GM18499 (cell line): ENCODE measurements around the gene FAM149A.

Experiments used
- ATAC-seq: cut with Tn5 transposase; IDR thresholded peaks from one replicate; pipeline ENCODE4 v1.9.1; 2021; ENCODE audit warnings: moderate number of reproducible peaks; ENCODE audit not compliant: insufficient read depth, unreplicated experiment

FAM149A gene

DNA sequence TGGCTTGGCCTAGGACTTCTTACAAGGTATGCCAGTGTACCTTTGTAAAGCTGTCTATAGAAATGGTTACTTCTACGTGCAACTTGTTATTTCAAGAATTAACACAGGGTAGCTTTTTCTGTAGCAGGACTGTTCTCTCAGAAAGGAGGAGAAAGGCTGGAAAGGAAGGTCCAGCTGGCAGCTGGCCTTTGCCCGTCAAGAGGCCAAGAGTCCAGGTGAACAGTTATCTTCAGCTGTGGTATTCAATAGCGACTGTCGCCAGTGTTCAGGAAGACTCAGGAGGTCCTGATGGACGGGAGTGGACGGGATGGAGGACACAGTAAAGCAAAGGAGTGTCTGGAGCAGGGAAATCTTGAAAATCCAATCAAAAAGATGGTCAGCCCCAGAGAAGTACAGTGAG, 91.6 kb downstream of the FAM149A start:
- no peak for ATAC-seq

DNA sequence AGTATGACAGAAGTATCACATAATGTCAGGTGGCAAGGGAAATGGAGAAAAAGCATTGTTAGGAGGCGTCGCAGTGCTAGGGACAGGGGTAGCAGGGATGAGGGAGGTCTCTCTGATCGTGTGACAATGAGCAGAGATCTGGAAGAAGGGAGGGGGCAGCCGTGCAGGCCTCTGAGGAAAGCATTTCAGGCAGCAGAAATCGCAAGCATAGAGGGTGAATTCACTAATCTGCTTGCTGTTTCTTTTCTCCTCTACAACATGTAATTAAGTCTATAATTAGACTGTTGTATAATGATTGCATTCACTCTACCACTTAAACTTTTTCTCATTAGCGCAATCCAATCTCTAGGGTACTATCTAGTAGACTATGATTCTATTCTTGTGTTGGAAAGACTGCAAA, 96.0 kb downstream of the FAM149A start:
- ATAC-seq = no peak

DNA sequence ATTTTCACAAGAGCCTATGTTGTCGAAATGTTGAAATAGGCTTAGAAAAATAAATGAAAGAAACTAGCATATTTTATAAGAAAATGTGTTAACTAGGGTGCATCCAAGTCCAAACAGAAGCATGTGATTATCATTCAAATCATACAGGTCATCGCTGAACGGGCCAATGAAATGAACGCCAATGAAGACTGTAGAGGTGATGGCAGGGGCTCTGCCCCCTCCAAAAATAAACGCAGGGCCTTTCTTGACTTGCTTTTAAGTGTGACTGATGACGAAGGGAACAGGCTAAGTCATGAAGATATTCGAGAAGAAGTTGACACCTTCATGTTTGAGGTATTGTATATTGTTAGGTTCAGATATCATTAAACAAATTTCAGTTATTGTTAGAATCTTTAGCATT, 96.5 kb downstream of the FAM149A start:
- ATAC-seq = no peak

DNA sequence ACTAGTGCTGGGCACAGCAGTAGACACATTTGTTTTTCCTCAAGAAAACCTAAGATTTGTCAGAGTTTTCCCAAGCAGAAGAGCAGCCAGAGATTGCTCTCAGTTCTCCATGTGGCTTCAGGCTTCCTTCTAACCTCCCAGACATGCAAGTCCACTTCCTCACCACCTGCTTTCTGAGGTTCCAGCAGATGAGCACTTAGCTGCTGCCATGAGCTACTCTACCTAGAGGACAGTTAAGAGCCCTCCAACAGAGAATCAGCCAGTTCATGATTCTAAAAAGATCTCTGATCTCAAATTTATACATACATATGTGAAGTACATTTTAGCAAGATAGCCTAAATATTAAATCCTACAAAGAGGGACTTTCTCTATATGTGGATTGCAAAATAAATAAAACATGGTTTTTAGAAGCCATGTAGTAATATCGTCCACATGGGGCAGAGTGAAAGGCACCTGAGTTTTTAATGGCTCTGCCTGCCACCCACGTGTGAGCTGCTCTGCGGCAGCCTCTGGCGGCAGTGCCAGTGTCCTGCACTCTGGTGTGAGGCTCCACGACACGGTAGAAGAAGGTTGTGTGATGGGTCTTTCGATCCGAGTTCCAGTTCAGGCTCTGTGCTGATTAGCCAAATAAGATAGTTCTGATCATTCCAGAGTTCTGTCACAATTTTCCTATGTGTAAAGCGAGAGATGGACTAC, 97.2 kb downstream of the FAM149A start:
- ATAC-seq = peak; percentile 96

DNA sequence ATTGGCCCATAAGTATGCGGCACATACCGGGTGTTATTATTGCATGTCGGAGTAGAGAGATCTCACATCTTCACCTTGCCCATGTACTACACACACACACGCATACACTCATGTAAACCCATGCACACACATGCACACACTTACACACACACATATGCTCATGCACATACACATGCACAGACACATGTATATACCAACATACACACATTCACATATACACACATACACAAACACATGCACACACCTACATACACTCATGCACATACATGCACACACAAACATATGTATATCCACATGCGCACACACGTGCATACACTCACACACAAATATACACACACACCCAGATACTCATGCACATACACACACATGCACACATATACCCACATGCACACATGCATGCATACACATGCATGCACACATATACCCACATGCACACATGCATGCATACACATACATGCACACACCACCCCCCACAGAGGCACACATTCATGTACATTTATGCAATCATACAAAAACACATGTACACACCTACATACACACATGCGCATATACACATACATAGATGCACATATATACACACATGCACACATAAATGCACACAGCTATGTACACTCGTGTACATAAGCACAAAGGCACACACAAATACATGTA, 98.1 kb downstream of the FAM149A start:
- no peak for ATAC-seq

DNA sequence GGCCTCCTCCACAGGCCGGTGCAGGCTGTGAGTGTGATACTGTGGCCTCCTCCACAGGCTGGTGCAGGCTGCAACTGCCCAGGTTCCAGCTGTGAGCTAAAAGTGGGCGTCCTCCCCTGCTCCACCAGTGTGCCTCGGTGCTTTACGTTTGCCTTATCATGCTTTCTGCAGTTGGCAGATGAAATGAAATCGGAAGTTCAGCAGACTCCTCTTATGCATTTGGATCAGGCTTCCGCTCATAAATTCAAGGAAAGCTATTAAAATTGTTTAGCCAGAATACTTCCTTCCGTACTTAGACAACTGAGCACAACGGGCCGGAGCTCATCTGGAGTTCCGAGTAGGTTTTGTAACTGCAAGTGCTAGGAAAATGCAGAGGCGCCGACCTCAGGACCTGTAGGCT, 98.9 kb downstream of the FAM149A start:
- no peak for ATAC-seq

DNA sequence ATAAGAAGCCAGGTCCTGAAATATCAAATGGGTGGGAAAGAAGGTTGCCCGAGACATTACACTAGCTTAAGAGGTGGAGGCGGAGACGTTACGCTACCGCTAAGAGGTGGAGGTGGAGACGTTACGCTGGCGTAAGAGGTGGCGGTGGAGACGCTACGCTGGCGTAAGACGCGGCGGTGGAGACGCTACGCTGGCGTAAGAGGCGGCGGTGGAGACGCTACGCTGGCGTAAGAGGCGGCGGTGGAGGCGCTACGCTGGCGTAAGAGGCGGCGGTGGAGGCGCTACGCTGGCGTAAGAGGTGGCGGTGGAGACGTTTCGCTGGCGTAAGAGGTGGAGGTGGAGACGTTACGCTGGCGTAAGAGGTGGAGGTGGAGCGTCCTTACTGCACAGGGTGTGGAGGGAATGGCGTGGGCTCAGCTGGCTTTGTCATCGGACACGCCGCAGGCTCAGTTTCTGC, 99.6 kb downstream of the FAM149A start:
- ATAC-seq = peak; percentile 38

DNA sequence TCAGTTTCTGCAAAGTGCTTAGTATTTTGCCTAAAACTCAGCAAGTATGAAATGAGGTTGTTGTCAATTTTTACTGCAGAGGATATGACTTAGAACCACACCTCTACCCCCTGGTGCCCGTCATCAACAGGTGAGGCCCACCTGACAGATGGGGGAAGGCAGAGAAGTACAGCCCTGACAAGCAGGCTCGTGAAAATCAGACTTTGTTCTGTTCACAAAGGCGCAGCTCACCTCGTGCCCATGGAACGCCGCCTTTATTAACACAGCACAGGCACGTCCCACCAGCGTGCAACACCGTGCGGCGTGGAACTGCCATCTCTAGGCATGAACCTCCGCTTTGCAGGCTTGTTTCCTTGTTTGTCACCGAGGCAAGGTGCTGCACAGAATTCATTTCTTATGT, 100.2 kb downstream of the FAM149A start:
- ATAC-seq = no peak

DNA sequence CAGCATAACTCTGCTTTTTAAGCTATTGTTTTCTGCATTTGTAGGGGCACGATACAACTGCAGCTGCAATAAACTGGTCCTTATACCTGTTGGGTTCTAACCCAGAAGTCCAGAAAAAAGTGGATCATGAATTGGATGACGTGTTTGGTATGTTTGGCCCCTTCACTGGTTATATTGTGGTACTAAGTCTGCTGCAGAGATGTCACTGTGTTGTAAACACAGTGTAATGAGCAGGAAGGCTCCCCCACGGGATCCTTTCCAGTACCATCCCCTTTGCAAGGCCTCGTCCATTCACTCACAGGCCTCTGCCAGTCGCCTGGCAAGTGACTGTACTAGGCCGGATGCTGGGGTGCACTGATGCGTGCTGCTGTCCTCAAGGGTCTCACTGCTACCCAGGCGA, 100.7 kb downstream of the FAM149A start:
- no peak for ATAC-seq

DNA sequence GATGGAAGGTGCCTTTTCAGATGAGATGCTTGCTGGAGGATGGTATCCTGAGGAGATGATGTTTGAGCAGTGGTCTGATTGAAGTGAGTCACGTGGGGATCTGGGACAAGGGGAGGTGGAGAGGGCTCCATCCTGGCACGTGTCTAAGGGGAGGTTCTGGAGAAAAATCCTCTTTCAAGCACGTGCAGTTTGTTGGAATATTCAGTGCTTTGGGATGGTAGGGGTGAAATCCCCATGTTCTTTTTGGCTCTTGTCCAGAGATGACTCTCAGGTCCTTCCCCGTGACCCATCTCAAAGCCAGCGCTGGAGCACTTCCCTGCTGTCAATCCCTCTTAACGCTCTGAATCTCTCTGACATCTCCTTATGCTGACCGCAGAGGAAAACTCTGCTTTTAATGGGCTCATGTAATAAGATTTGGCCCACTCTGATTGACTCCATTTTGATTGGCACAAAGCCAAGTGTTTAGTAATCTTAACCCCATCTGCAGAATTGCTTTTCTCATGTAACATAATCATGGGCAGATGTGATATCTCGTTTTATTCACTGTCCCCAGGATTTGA, 112.0 kb downstream of the FAM149A start:
- ATAC-seq = no peak

DNA sequence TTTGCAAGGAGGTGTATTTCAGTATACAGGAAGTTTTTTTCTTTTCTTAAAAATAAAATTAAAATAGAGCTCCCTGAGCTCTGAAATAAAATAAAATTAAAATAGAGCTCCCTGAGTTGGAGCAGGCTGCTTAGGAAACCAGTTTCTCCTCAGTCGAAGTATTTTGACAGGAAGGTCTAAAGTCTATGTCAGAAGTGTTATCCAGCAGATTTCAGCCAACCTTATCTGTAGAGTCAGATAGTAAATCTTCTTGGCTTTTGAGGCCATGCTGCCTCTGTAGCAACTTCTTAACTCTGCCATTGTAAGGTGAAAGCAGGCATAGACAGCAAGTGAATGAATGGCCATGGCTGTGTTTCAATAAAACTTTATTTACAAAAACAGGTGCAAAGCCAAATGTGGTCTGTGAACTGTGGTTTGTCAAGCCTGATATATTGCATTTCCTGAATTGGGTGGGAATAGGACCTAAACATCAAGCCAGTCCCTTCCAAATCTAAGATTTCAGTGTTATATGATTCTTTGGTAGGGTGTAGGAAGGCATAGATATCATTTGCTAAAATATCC, 113.3 kb downstream of the FAM149A start:
- no peak for ATAC-seq

DNA sequence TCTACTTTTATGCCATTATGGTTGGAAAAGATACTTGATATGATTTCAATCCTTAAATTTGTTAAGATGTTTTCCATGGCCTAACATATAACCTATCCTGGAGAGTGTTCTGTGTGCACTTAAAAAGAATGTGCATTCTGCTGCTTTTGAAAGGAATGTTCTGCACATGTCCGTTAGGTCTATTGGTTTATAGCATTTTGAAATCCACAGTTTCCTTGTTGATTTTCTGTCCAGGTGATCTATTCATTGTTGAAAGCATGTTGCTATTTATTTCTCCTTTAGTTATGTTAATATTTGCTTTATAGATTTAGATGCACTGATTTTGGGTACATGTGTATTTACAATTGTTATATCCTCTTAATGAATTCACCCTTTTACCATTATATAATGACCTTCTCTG, 117.1 kb downstream of the FAM149A start:
- ATAC-seq = no peak
